Muscle layer of duodenum (tissue), 2 donors: ENCODE results near the gene KIF22.
"Not testable (repeated sequence)": the region's sequence is repeated elsewhere in the genome, so short reads cannot be mapped to it uniquely, and the experiment has no call there.

ENCODE experiments used
- H3K27ac ChIP-seq: one replicate; pipeline ENCODE4 v1.7.0; 2013; ENCODE audit warnings: mild to moderate bottlenecking, low read length
- H3K27me3 ChIP-seq: one replicate; pipeline ENCODE4 v1.7.0; 2013; ENCODE audit warnings: low read depth, mild to moderate bottlenecking, control low read depth, low read length
- H3K36me3 ChIP-seq, 2 donors: one replicate each; pipeline ENCODE4 v1.7.0; 2013; ENCODE audit warnings: low read length in 2 of 2, control low read depth in 1 of 2, mild to moderate bottlenecking in 1 of 2; ENCODE audit not compliant: insufficient read depth in 2 of 2, control insufficient read depth in 1 of 2
- H3K4me1 ChIP-seq, 2 donors: one replicate each; pipeline ENCODE4 v1.7.0; 2013; ENCODE audit warnings: low read length in 2 of 2, mild to moderate bottlenecking in 2 of 2, control low read depth in 1 of 2, moderate library complexity in 1 of 2; ENCODE audit not compliant: insufficient read depth in 2 of 2, control insufficient read depth in 1 of 2
- H3K4me3 ChIP-seq, 2 donors: one replicate each; pipeline ENCODE4 v1.7.0; 2013; ENCODE audit warnings: low read length in 2 of 2, low read depth in 1 of 2, mild to moderate bottlenecking in 1 of 2
- H3K9me3 ChIP-seq, 2 donors: one replicate each; pipeline ENCODE4 v1.7.0; 2013; ENCODE audit warnings: low read length in 2 of 2, control low read depth in 1 of 2, mild to moderate bottlenecking in 1 of 2; ENCODE audit not compliant: control insufficient read depth in 1 of 2
- donor health status: healthy.

The KIF22 gene

GRCh38 chr16:29753516-29753915, 37.0 kb upstream of the KIF22 start:
- Histone ChIP-seq H3K36me3 (no peaks in the 10 kb centered on the region), H3K9me3 (no peaks in the 10 kb centered on the region), H3K4me1 (no peaks in the 10 kb centered on the region), H3K27ac (no peak overlapping the region), H3K27me3 (no peaks in the 10 kb centered on the region), H3K4me3 (no peak overlapping the region)

DNA sequence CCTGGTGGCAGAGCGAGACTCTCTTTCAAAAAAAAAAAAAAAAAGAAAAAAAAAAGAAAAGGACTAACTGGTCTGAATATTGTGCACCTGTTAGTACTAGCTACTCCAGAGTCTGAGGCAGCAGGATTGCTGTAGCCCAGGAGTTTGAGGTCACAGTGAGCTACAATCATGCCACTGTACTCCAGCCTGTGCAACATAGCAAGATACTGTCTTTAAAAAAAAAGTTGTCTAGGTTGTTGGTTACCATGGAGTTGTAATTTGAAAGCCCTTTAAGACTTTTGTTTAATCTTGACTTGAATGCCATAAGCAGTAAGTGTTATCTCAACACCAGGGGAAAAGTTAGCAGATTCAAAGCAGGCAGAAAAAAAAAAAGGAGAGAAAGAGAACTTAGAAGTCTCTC, 33.9 kb upstream of the KIF22 start:
- H3K36me3 ChIP-seq = no peaks in the 10 kb centered on the region
- no peaks in the 10 kb centered on the region for H3K27me3 ChIP-seq
- H3K9me3 ChIP-seq = no peaks in the 10 kb centered on the region
- no peak overlapping the region for H3K4me3 ChIP-seq
- H3K4me1 ChIP-seq = no peaks in the 10 kb centered on the region
- no peak overlapping the region for H3K27ac ChIP-seq

DNA sequence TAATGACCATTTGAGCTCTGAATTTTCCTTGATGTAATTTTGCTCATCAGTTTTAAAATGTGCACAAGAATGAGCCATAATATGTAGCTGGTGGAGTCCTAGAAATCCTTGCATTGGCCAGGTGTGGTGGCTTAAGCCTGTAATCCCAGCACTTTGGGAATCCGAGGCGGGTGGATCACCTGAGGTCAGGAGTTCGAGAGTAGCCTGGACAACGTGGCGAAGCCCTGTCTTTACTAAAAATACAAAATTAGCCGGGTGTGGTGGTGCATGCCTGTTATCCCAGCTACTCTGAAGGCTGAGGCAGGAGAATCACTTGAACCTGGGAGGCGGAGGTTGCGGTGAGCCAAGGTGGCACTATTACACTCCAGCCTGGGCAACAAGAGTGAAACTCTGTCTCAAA, 33.5 kb upstream of the KIF22 start:
- H3K9me3 ChIP-seq, H3K27me3 ChIP-seq, H3K4me1 ChIP-seq, H3K27ac ChIP-seq, H3K36me3 ChIP-seq, H3K4me3 ChIP-seq: not testable (repeated sequence)

GRCh38 chr16:29757950-29758466, 32.5 kb upstream of the KIF22 start:
- H3K27me3 ChIP-seq = no peaks in the 10 kb centered on the region
- no peak overlapping the region for H3K4me3 ChIP-seq
- H3K4me1 ChIP-seq = no peaks in the 10 kb centered on the region
- no peak overlapping the region for H3K27ac ChIP-seq
- no peaks in the 10 kb centered on the region for H3K36me3 ChIP-seq
- no peaks in the 10 kb centered on the region for H3K9me3 ChIP-seq

DNA sequence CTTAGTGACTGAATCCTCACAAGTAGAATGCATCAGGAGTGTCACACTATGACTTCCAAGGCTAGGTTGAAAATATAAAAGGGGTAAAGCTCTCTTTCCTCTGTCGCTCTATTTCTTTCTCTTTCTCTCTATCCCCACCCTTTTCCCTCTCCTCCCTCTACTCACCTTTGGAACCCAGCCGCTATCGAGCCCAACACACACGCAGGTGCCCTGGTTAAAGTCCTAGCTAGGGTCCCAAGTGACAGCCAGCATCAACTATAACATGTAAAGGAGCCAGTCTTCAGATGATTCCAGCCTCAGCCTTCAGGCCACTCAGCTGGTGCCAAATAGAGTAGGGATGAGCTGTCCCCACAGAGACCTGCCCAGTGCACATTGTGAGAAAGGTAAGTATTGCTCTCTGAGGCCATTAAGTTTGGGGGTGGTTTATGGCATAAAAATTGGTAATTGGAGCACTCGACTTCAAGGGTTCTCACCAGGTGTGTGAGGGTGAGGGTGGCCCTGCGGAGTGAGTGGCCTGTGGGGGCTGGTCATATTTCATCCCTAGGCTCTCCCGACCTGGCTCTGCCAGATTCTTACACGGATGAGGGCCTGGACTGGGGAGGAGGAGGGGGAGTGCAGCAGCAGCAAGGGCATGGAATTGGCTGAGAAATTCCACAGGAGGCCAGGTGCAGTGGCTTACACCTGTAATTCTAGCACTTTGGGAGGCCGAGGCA, 29.8 kb upstream of the KIF22 start:
- H3K27me3 ChIP-seq = no peaks in the 10 kb centered on the region
- no peaks in the 10 kb centered on the region for H3K36me3 ChIP-seq
- no peak overlapping the region for H3K4me3 ChIP-seq
- no peaks in the 10 kb centered on the region for H3K9me3 ChIP-seq
- H3K27ac ChIP-seq = no peak overlapping the region
- H3K4me1 ChIP-seq = no peaks in the 10 kb centered on the region

GRCh38 chr16:29761280-29761651, 29.3 kb upstream of the KIF22 start:
- not testable (repeated sequence) for H3K4me3 ChIP-seq, H3K9me3 ChIP-seq, H3K36me3 ChIP-seq, H3K27me3 ChIP-seq, H3K27ac ChIP-seq, H3K4me1 ChIP-seq

DNA sequence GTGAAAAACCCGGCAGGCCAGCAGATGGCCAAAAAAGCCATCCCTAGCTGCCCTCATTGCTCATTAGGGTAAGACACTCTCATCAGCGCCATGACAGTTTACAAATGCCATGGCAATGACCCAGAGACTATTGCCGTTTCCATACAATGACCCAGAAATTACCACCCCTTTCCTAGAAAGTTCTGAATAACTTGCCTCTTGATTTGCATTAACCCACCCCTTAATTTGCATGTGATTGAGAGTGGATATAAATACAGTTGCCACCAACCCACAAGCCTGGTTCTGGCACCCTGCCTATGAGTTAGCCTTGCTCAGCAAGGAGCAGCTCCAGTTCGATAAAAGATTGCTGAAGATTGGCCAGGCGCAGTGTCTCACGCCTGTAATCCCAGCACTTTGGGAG, 28.7 kb upstream of the KIF22 start:
- H3K36me3 ChIP-seq = no peaks in the 10 kb centered on the region
- H3K9me3 ChIP-seq = no peaks in the 10 kb centered on the region
- no peak overlapping the region for H3K4me3 ChIP-seq
- no peaks in the 10 kb centered on the region for H3K27me3 ChIP-seq
- no peak overlapping the region for H3K27ac ChIP-seq
- no peaks in the 10 kb centered on the region for H3K4me1 ChIP-seq

DNA sequence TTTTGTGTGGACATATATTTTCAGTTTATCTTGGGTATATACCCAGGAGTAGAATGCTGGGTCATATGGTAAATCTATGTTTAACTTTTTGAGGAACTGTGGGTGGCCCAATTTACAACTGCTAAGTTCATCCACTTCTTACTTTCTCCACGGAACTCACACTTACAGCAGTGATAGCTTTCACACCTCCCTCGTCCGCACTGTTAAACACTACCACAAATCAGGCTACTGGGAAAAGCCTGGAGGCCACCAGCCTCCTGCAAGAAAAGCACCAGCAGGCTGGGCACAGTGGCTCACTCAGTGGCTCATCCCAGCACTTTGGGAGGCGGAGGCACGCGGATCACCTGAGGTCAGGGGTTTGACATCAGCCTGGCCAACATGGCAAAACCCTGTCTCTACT, 27.2 kb upstream of the KIF22 start:
- H3K4me3 ChIP-seq = no peak overlapping the region
- no peaks in the 10 kb centered on the region for H3K4me1 ChIP-seq
- H3K9me3 ChIP-seq = no peaks in the 10 kb centered on the region
- no peaks in the 10 kb centered on the region for H3K27me3 ChIP-seq
- no peak overlapping the region for H3K27ac ChIP-seq
- H3K36me3 ChIP-seq = no peaks in the 10 kb centered on the region

- Histone ChIP-seq H3K9me3 (no peaks in the 10 kb centered on the region), H3K4me1 (no peaks in the 10 kb centered on the region), H3K27me3 (no peaks in the 10 kb centered on the region), H3K36me3 (no peaks in the 10 kb centered on the region), H3K27ac (no peak overlapping the region), H3K4me3 (no peak overlapping the region)
Measured at GRCh38 chr16:29765167-29766032, 25.2 kb upstream of the KIF22 start.

DNA sequence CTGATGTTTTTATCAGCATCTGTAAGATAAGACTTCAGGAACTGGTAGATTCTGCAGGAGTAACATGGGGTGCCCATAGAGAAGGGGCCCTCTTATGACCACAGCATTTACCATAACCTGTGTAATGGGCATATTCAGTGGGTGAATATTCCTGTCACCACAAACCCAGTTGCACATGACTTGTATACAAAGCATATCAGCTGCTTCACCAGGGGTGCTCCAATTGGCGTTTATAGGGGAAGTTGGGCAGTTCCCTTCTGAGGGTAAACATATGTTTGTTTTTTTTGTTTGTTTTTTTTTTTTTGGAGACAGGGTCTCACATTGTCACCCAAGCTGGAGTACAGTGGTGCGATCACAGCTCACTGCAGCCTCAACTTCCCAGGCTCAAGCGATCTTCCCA, 24.0 kb upstream of the KIF22 start:
- Histone ChIP-seq H3K4me1 (no peaks in the 10 kb centered on the region), H3K4me3 (no peak overlapping the region), H3K27ac (no peak overlapping the region), H3K27me3 (no peaks in the 10 kb centered on the region), H3K36me3 (no peaks in the 10 kb centered on the region), H3K9me3 (no peaks in the 10 kb centered on the region)

GRCh38 chr16:29767062-29767461, 23.5 kb upstream of the KIF22 start:
- no peak overlapping the region for H3K27ac ChIP-seq
- H3K36me3 ChIP-seq = no peaks in the 10 kb centered on the region
- no peaks in the 10 kb centered on the region for H3K4me1 ChIP-seq
- H3K4me3 ChIP-seq = no peak overlapping the region
- H3K9me3 ChIP-seq = no peaks in the 10 kb centered on the region
- no peaks in the 10 kb centered on the region for H3K27me3 ChIP-seq
